HG03175 (cell line): Measurements from ENCODE around the gene STOML3.
"Not testable (repeated sequence)": the region's sequence is repeated elsewhere in the genome, so short reads cannot be mapped to it uniquely, and the experiment has no call there.

ENCODE experiments used
- ATAC-seq: cut with Tn5 transposase; IDR thresholded peaks from one replicate; pipeline ENCODE4 v1.9.1; 2021; ENCODE audit warnings: mild to moderate bottlenecking, moderate library complexity; ENCODE audit not compliant: unreplicated experiment

STOML3 gene, protein sequence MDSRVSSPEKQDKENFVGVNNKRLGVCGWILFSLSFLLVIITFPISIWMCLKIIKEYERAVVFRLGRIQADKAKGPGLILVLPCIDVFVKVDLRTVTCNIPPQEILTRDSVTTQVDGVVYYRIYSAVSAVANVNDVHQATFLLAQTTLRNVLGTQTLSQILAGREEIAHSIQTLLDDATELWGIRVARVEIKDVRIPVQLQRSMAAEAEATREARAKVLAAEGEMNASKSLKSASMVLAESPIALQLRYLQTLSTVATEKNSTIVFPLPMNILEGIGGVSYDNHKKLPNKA

DNA sequence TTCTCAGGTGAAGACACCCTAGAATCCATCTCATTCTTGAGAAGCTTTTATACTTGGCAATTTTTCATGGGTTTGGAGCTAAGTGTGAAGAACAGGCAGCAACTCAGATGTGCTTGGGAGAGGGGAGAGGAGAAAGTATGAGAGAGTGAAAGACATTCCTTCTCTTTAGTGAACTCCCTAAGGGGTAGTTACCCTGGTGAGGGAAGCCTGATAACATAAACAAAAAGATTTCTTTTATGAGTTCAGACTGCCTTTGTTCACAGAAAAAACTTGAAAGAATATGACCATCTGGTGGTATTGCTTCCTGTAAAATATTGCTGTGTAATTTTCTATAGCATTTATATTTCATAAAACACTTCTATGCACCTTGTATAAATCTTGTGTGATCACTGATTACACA, at the start of gene STOML3:
STOML3 (minus strand) TSS at position 139 of the 400 bp plus-strand sequence; CDS start at position 29, 110 bp downstream.
- no peak for ATAC-seq

DNA sequence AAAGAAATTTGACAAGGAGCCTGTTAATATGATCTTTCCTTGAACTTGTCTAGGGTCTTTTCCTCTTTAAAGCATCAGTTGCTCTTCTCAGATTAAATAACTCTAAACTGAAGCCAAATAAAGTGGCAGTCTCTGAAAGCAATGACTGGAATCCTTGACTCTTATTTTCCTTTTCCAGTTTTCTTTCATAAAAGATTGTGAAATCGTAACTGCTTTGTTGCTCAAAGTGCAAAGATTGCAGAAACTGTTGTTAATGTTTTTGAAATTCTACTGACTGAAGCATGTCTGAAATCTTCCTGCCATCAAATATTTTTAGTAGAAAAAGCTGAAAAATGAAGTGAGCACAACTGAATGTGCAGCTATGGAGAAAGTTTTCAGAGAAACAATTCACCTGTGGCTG, 49.6 kb upstream of the STOML3 start:
- ATAC-seq = no peak

DNA sequence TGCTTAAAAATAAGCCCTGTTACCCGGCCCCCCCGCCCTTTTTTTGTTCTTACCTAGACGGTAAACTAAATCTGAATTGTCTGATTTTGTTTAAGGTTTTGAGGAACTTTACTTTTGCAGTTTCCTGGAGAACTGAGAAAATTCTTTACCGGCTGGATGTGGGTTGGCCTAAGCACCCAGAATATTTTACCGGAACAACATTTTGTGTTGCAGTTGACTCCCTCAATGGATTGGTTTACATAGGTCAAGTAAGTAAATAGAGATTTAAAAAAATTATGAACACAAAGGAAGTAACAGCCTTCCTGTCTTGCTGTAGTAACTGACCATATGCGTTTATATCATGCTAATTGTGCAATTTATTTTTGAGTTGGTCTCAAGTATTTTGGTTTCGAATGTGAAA, 48.4 kb upstream of the STOML3 start:
- no peak for ATAC-seq

DNA sequence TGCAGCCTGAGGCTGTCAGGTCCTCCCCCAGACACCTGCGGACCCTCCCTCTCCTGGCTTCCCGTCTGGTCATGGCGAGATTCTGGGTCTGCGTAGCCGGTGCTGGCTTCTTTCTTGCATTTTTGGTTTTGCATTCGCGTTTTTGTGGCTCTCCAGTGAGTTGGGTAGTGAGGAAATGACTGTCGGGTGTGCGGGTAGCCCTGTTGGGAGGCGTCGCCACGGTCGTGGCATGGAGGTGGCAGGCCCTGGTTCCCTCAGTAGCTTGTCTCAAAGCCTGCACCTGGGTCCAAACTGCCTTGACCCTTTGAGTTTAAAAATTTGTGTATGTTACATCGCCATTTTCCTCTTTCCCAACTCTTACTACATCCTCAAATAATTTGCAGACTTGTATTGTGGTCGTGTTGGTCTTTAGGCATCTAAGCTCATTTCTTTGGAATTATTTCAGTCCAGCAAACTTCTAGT, 48.0 kb upstream of the STOML3 start:
- ATAC-seq = peak; percentile 48

DNA sequence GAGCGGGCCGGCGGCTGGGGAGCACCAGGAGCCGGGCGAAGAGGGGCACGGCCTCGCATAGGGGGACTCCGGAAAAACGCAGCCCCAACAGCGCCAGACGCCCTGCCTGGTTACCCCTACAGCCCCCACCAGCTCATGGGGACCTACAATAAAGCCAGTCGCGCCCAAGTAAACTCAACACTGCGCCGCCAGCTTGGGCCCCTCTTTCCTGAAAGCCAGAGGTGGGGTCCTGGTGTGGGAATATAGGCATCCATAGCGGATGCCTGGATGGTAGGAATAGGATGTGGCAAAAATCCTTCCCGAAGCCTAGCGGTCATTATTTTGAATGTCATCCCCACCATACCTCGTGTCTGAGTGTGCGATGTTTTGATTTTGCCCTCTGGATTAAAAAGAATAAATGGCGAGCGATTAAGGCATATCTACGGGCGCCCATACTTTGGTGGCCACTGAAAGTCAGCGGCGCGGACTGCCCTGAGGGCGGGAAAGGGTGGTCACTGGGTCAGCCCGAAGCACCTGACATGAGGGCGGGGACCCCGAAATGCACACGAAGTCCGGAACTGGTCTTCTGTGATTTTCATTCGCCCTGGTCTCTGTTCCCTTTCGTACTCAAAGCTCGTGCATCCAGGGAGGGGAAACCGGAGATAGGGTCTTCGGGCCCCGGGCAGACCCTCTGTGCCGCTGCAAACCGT, 47.4 kb upstream of the STOML3 start, which contains the start of the genes NHLRC3 and PROSER1:
NHLRC3 (plus strand) TSS at position 577 of the 689 bp plus-strand sequence. CDS start 184 bp downstream, outside the sequence.
PROSER1 (minus strand) TSS at position 210 of the 689 bp plus-strand sequence. CDS start 847 bp downstream, outside the sequence.
- ATAC-seq = peak; percentile 77

DNA sequence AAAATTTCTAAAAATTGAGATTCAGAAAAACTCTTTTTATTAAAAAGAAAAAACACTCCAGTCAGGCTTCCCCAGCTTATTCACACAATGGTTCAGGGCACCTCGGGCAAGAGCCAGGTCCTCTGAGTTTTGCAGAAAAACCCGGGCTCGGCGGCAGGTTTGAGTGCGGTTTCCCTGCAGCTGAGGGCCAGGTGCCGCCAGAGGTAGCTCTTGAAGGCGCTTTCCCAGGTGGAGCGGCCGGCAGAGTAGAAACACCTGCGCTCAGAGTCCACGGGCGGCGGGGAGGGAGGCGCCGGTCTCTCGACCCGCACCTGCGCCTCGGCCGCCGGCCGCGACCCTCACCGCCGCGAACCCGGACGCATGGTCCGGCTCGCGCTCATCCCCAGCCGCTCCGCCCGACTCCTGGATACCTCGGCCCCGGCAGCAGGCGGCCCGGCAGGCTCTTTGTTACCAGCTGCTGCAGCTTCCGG, 46.8 kb upstream of the STOML3 start:
- peak; percentile 26 for ATAC-seq

DNA sequence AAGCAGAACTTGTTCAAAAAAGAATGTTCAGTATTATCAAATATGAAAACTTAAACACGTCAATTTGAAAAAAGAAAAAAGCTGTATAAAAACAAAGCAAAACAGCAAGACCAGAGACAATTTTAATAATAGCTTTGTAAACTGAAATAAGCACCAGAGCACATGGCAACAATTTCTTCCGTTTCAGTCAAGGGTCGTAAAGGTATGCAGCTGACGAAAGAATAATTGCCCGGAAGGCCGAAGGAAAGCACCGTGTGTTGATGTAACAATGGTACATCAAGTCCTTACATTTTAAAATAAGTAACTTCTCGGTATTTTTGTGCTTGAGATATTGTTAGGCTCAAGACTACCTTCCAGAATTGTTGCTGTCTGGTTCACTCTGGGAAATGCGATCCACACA, 45.6 kb upstream of the STOML3 start:
- no peak for ATAC-seq

DNA sequence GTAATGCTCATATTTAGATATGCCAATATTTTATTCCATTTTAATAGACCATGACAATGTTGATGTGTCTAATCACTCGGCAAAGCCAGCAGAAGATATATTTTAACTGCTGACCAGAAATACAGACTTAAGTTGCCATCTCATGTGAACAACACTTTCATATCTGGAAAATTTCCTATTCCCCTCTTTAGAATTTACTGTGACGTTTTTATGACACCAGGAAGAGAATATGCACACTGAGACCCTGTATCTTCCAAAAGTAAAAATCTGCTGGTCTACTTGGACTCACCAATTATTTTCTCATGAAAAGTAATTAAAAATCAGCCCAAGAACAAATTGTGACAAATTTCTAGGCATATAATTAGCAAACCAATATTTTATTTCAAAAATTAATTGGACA, 45.2 kb upstream of the STOML3 start:
- no peak for ATAC-seq

DNA sequence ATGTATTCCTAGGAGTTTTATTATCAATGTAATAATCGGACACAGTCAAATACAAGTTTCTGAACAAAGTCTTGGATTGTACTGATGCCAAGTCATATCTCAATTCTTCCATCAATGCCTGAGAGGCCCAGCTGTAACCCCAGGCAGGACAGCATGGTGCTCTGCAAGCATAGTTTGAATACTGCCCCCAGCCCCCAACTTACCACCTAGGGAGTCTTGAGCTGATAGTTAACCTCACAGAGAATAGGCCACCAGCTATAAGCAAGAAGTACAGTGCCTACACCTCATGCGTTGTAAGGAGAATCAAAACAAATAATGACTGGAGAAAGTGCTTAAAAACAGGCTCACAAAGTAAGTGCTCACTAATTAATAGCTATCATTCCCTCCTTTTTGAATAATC, 44.6 kb upstream of the STOML3 start:
- no peak for ATAC-seq

DNA sequence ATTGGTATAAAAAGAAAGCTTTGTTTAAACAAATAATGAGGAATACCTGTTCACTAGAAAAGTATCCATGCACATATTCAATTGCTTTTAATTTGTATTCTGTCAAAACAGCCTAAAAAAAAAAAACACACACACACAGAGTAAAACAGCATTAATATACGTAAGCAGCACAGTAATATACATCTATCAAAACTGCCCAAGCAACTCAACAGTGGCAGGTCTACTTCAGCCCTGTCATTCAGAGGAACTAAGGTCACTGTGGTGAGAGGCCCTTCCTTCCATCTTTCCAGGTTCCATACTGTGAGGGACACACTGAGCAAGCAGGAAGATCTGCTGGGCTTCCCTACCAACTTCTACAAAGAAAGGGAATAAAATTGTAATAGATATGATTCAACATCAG, 43.5 kb upstream of the STOML3 start:
- ATAC-seq = no peak

DNA sequence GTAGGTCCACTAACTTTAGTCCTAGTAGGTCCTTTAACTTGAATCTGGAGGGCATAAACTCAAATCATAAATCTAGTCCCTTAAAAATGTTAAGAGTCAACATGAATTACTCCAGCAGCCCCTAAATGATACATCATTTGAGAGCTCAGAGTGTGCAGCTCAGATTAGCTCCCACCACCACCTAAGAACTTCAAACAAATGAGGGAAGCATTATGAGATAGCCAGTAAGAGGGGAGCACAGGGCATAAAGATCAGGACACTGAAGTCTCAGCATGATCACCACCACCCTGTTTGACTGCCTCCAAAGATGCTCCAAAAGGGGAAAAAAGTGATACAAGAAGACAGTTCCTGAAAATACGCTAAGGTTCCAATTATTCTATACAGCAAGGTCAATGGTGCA, 41.5 kb upstream of the STOML3 start:
- no peak for ATAC-seq

DNA sequence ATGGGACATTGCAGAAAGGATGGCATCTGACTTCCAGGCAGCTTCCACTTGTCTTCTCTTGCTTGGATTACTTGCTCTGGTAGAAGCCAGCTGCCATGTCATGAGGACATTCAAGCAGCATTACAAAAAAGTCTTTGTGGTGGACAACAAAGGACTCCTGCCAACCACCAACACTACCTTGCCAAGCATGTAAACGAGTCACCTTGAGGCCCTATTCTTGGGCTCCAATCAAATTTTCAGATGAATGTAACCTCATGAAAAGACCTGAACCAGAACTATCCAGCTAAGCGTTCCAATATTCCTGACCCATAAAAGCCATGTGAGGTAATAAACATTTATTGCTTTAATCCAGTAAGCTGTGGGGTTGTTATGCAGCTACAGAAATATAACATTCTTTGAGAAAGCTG, 34.8 kb upstream of the STOML3 start:
- ATAC-seq = no peak

DNA sequence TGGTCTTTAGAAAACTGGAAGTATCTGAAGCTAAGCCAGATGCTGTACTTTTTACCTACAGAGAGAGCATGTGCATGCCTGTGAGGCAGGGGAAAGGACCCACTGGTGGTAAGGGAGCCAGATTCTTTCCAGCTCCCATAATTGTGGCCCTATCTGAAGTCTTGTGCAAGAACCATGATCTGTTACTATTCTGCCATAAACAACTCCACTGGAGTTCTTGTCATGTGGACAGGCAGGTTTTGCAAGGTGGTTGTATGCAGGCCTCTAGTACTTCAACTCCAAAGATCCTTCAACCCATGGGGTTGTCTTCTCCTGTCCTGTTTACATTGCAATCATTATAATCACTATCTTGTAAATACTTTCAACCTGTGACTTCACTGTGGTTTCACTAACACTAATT, 33.1 kb upstream of the STOML3 start:
- ATAC-seq = no peak

DNA sequence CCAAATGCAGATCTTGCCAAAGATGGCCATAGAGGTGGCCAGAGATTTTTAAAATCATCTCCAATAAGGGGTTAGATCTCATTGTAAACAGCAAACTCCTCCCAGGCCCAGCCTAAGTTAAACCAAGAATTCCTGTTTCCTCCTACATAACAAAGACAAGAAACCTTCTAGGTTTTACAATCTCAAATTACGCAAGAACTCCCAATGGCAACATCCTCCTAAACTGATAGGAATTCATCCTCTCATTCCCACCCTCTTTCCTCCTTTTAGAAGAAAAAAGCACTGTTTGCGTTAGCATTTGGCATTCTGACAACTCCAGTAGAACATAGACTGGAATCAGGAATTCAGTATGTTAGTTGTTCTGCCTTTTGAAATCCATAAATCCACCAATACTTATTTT, 32.7 kb upstream of the STOML3 start:
- no peak for ATAC-seq

DNA sequence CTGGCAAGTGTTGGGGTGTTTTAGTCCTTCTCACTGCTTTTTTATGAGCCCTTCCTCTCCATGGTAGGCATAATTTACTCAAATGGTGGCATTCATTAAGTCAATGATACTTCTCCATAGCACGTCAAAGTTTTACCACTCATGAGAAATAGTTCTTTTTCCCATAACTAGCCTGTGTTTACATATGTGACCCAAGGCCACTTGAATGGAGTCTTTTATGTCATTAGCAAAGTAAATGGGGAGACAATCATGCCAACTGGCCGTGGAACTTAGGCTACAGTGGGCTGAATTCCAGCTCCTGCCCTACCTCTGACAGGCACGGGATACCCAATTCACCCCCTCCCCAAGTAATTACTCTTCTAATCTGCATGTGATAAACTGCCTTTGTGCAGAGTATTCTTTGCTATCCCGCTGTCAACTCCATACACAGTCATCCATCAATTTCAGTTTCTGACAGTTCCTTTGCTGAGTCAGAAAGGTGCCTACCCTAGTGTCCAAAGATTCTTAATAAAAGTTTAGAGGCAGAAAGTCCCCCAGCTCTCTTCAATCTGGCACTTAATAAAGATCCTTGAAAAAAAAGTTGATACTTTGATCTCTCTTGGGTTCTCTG, 30.3 kb upstream of the STOML3 start:
- no peak for ATAC-seq

DNA sequence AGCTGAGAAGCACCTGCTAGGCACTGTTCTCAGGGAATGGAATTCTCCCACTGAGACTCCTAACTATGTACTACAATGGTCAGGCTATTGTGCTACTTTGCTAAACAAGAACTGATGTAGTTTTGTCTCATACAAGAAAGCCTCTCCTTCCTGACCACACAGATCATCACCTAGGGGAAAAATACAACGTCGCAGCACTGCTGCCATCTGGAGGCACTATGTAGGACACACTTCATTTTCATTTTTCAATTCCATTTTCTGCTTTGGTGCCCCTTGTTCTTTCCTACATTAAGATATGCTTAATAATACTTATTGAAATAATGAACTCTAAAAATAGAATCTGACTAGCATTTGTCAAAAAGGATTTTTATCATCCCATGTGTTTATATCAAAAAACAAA, 26.2 kb upstream of the STOML3 start:
- peak; percentile 76 for ATAC-seq

DNA sequence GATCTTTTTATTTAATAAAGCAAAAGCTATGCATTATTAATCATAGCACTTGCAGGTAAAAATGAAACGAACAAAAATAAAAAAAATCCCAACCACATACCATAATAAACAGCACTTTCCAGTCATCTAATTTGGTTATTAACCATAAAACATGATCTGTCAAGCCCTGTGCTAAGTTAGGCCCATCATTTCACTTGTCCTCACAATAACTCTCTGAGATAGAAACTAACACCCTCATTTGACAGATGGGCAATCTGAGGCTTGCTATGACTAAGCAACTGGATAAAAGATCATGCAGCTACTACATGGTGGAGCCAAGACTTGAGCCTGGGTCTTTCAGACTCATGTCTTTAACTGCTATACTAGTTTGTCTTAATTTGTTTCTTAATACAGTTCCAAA, 25.5 kb upstream of the STOML3 start:
- peak; percentile 98 for ATAC-seq

DNA sequence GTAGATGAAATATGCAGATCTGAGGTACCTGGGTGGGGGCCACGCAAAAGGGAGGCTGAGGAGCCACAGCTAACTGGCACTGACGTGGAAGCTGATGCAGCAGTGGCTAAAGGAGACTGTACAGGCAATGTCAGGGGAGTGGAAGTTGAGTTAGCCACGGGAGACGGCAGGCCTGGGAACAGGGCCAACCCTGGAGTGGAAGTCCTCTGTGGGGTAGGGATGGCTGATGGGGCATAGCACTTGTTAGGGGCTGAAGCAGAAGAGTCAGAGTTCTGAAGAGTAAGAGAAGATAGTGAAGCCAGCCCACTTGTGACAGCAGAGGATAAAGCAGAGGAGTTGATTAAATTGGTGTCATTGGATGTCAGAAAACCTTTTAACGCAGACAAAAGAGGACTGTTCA, 22.8 kb upstream of the STOML3 start:
- no peak for ATAC-seq

DNA sequence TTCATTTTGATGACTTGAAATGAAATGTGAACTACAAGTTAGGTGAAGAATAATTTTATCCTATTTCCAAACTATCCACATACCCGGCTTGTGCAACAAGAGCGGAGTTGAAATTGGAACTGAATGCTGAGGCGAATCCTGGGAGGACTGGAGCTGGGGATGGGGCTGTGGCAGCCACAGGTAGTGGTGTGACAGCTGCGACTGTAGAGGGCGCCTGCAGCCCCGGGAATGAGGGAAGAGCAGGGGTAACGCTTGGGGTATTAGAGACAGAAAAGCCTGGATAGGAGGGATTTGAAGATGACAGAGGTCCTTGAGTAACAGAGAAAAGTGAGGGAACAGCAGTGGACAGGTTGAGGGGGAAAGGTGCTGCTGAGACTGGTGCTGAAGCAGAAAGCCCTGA, 22.0 kb upstream of the STOML3 start:
- no peak for ATAC-seq

DNA sequence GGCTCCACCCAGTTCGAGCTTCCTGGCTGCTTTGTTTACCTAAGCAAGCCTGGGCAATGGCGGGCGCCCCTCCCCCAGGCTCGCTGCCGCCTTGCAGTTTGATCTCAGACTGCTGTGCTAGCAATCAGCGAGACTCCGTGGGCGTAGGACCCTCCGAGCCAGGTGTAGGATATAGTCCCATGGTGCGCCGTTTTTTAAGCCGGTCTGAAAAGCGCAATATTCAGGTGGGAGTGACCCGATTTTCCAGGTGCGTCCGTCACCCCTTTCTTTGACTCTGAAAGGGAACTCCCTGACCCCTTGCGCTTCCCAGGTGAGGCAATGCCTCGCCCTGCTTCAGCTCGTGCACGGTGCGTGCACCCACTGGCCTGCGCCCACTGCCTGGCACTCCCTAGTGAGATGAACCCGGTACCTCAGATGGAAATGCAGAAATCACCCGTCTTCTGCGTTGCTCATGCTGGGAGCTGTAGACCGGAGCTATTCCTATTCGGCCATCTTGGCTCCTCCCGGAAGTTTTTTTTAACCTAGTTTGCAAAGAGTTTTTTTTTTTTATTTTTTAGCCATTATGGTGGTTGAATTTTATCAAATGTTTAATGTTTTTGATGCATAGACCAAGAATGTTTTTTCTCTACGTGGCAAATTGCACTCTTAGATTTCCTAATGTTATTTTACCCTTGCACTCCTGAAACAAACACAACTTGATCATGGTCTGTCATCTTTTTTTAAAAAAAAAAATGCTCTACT, 15.9 kb upstream of the STOML3 start:
- ATAC-seq = not testable (repeated sequence)

DNA sequence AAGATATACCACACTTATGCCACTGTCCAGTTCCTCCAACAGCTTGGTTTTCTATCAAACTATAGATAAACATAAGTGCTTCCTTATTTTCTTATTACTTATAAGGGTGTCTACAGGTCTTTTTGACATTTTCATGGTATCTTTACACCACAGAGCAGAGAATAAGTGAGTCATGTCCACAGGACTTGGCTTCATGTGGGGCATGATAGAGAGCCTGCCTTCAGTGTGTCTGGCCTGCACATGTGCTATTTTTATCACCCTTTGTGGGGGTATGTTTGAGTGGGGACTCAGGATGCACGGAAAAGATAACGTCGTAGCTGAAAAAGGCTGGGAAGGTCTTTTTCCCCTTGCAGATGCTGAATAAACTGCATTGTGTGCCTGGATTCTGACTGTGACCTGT, 8.1 kb upstream of the STOML3 start:
- no peak for ATAC-seq
